KOPT-K1 (cell line): ENCODE results near the gene PROSER1.
"Not testable (repeated sequence)": the region's sequence is repeated elsewhere in the genome, so short reads cannot be mapped to it uniquely, and the experiment has no call there.

Source experiments
- H3K27ac ChIP-seq: fragments of 200-600 bp; sonication (generic); 2 replicates; pipeline ENCODE4 v1.5.1; 2016; ENCODE audit warnings: antibody characterized with exemption, mild to moderate bottlenecking, low read depth, low read length; ENCODE audit not compliant: poor library complexity, severe bottlenecking
- H3K36me3 ChIP-seq: fragments of 200-600 bp; sonication (generic); 2 replicates; pipeline ENCODE4 v1.5.1; 2017; ENCODE audit warnings: antibody characterized with exemption, mild to moderate bottlenecking, low read length, moderate library complexity; ENCODE audit not compliant: insufficient read depth
- H3K9me3 ChIP-seq: fragments of 200-600 bp; sonication (generic); 2 replicates; pipeline ENCODE4 v1.5.1; 2017; ENCODE audit warnings: antibody characterized with exemption, low read length, mild to moderate bottlenecking; ENCODE audit not compliant: insufficient read depth, poor library complexity, severe bottlenecking

The PROSER1 gene

GRCh38 chr13:39037880-39038568 lies at the start of gene PROSER1, which contains the start of gene NHLRC3:
TSS of gene PROSER1 (minus strand) at chr13:39038089. CDS start at chr13:39037242, 847 bp downstream.
TSS of gene NHLRC3 (plus strand) at chr13:39038456. CDS start at chr13:39038640, 184 bp downstream.
- Histone ChIP-seq H3K27ac (peak within 1 kb of the TSS; percentile 88), H3K36me3 (peaks cover 31% of the 10 kb centered on the region), H3K9me3 (no peaks in the 10 kb centered on the region)

GRCh38 chr13:39086251-39086945 lies 48.5 kb upstream of the PROSER1 start:
- not testable (repeated sequence) for H3K36me3 ChIP-seq, H3K9me3 ChIP-seq, H3K27ac ChIP-seq

- Histone ChIP-seq H3K27ac (no peak overlapping the region), H3K9me3 (no peaks in the 10 kb centered on the region), H3K36me3 (no peaks in the 10 kb centered on the region)
These were observed 36.1 kb upstream of the PROSER1 start for GRCh38 chr13:39073983-39074382.

GRCh38 chr13:39072842-39073241 lies 35.0 kb upstream of the PROSER1 start:
- no peaks in the 10 kb centered on the region for H3K9me3 ChIP-seq
- H3K36me3 ChIP-seq, result no peaks in the 10 kb centered on the region
- no peak overlapping the region for H3K27ac ChIP-seq

- H3K9me3 ChIP-seq, result peaks cover under 1% of the 10 kb centered on the region
- H3K36me3 ChIP-seq, result peaks cover 6% of the 10 kb centered on the region; the same call in 1 of the 2 replicates
- H3K27ac ChIP-seq, result no peak overlapping the region
These were observed 24.1 kb upstream of the PROSER1 start for GRCh38 chr13:39062004-39062403.

GRCh38 chr13:39058040-39058439 lies 20.2 kb upstream of the PROSER1 start:
- peaks cover 29% of the 10 kb centered on the region for H3K36me3 ChIP-seq
- H3K27ac ChIP-seq, result no peak overlapping the region
- no peaks in the 10 kb centered on the region for H3K9me3 ChIP-seq

GRCh38 chr13:39056018-39056417 lies 18.1 kb upstream of the PROSER1 start:
- Histone ChIP-seq H3K36me3 (peaks cover 34% of the 10 kb centered on the region), H3K27ac (no peak overlapping the region), H3K9me3 (no peaks in the 10 kb centered on the region)

GRCh38 chr13:39054112-39054511 lies 16.2 kb upstream of the PROSER1 start:
- Histone ChIP-seq H3K9me3 (no peaks in the 10 kb centered on the region), H3K36me3 (peaks cover 42% of the 10 kb centered on the region), H3K27ac (no peak overlapping the region)

GRCh38 chr13:39052944-39053343 lies 15.1 kb upstream of the PROSER1 start:
- H3K36me3 ChIP-seq, result peaks cover 54% of the 10 kb centered on the region
- no peaks in the 10 kb centered on the region for H3K9me3 ChIP-seq

GRCh38 chr13:39051157-39051556 lies 13.3 kb upstream of the PROSER1 start:
- no peak overlapping the region for H3K27ac ChIP-seq
- peaks cover 64% of the 10 kb centered on the region for H3K36me3 ChIP-seq
- H3K9me3 ChIP-seq, result no peaks in the 10 kb centered on the region

More at GRCh38 chr13:39052944-39053343, 15.1 kb upstream of the PROSER1 start:
- H3K27ac ChIP-seq, result no peak overlapping the region

- H3K36me3 ChIP-seq, result peaks cover 73% of the 10 kb centered on the region
- H3K9me3 ChIP-seq, result no peaks in the 10 kb centered on the region
- no peak overlapping the region for H3K27ac ChIP-seq
These were observed 11.4 kb upstream of the PROSER1 start for GRCh38 chr13:39049274-39049673.

- Histone ChIP-seq H3K27ac (no peak overlapping the region), H3K36me3 (peaks cover 73% of the 10 kb centered on the region), H3K9me3 (no peaks in the 10 kb centered on the region)
These were observed 10.9 kb upstream of the PROSER1 start for GRCh38 chr13:39048806-39049205.

GRCh38 chr13:39047560-39047959 lies 9.7 kb upstream of the PROSER1 start:
- H3K9me3 ChIP-seq, result no peaks in the 10 kb centered on the region
- peaks cover 72% of the 10 kb centered on the region for H3K36me3 ChIP-seq
- no peak overlapping the region for H3K27ac ChIP-seq

- Histone ChIP-seq H3K9me3 (no peaks in the 10 kb centered on the region), H3K27ac (no peak overlapping the region), H3K36me3 (peaks cover 81% of the 10 kb centered on the region)
These were observed 6.6 kb upstream of the PROSER1 start for GRCh38 chr13:39044536-39044935.

- H3K9me3 ChIP-seq, result no peaks in the 10 kb centered on the region
- H3K27ac ChIP-seq, result no peak overlapping the region
- H3K36me3 ChIP-seq, result peaks cover 45% of the 10 kb centered on the region
These were observed 2.3 kb upstream of the PROSER1 start for GRCh38 chr13:39040206-39040605.

GRCh38 chr13:39039041-39039440 lies 1.2 kb upstream of the PROSER1 start:
- H3K9me3 ChIP-seq, result no peaks in the 10 kb centered on the region
- H3K27ac ChIP-seq, result peak overlapping the region; percentile 88
- H3K36me3 ChIP-seq, result peaks cover 37% of the 10 kb centered on the region
